Esophagus muscularis mucosa (tissue), 4 donors: ENCODE data around the gene ZC2HC1C. TPM values are rescaled to one million over a fixed set of nuclear protein-coding genes. Genes with fewer than 3 reads are reported as not detected.
"Not testable (repeated sequence)": the region's sequence is repeated elsewhere in the genome, so short reads cannot be mapped to it uniquely, and the experiment has no call there.

Experiments used
- DNase-seq: peaks from one replicate; pipeline ENCODE4 v3.0.0-alpha.2; 2017; ENCODE audit errors: extremely low spot score
- H3K27ac ChIP-seq, 4 donors: fragments of 200-600 bp; sonication (generic); replicated peaks in 1 of 4; 1 replicate in 3 of 4; 2 replicates in 1 of 4; pipeline ENCODE4 v1.5.1; 2016 to 2019; ENCODE audit warnings: mild to moderate bottlenecking in 1 of 4
- H3K27me3 ChIP-seq, 4 donors: fragments of 200-600 bp; sonication (generic); one replicate each; pipeline versions ENCODE4 v1.5.1 to v1.6.0; 2016 to 2019
- H3K36me3 ChIP-seq, 4 donors: fragments of 200-600 bp; sonication (generic); one replicate each; pipeline ENCODE4 v1.5.1; 2016 to 2019
- H3K4me1 ChIP-seq, 4 donors: fragments of 200-600 bp; sonication (generic); one replicate each; pipeline ENCODE4 v1.5.1; 2016 to 2019
- H3K4me3 ChIP-seq, 4 donors: fragments of 200-600 bp; sonication (generic); 1 replicate in 2 of 4; 2 replicates in 2 of 4; pipeline ENCODE4 v1.5.1; 2016 to 2019; ENCODE audit warnings: mild to moderate bottlenecking in 4 of 4, moderate library complexity in 1 of 4
- H3K9me3 ChIP-seq, 4 donors: fragments of 200-600 bp; sonication (generic); 1 replicate in 3 of 4; 2 replicates in 1 of 4; pipeline ENCODE4 v1.5.1; 2016 to 2019
- EP300 ChIP-seq: sonication (generic); formaldehyde crosslinking; IDR thresholded peaks from one replicate; pipeline ENCODE4 v1.6.1; 2017; ENCODE audit warnings: antibody characterized with exemption
- POLR2A ChIP-seq: fragments of 450-650 bp; IDR thresholded peaks from one replicate; pipeline ENCODE4 v1.6.1; 2017; ENCODE audit warnings: antibody characterized with exemption, moderate library complexity, mild to moderate bottlenecking, low read depth
- POLR2AphosphoS5 ChIP-seq, 2 donors: sonication (generic); formaldehyde crosslinking; IDR thresholded peaks; one replicate each; pipeline ENCODE4 v1.6.1; 2017; ENCODE audit warnings: antibody characterized with exemption in 2 of 2
- WGBS: methylation state at CpG from one replicate; pipeline ENCODE4 v1.1.5; 2018; 5-methylcytosine and 5-hydroxymethylcytosine counted together
- intact Hi-C: fragments of 100-400 bp; cut with DNase I; formaldehyde crosslinking; loops from one replicate; pipeline ENCODE4 v1.15.1; 2023
- total RNA-seq, 4 donors: library from RNA; depleted of rRNA; stranded (reverse); fragments of >200 nt; gene quantifications; one replicate each; pipeline versions ENCODE4 v1.1.0 to v1.2.1, GENCODE V29; 2016
- TF ChIP-seq, protein P1 (sequence below), 3 experiments: fragments of 200-600 bp in 2 of 3; fragments of 450-650 bp in 1 of 3; sonication (generic) in 2 of 3; IDR thresholded peaks; one replicate each; pipeline ENCODE4 v1.5.1; 2017 to 2019; ENCODE audit warnings: antibody characterized with exemption in 3 of 3, mild to moderate bottlenecking in 2 of 3, moderate library complexity in 1 of 3

Gene ZC2HC1C
- total RNA-seq, 4 donors from 2014 or later = 4.3 to 7.1 (median 5.9) TPM

DNA sequence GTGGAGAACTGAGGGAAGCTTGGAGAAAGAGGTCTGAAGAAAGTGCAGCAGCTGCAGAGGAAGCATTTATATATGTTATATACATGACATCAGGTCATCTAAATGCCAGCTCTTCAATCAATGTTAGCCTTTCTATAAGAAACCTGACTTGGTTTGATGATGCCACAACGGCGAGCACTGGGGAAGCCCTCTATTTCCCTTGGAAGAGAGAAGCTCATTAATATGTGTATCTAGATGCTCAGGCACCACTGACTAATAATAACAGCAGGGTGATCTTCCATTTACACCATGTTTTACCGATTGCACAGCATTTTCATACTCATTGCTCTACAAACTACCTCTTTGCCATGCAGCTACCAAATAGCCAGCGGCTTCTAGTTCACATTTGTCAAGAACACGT, 6.4 kb upstream of the ZC2HC1C start:
- intact Hi-C loops = no loop called here
- Histone ChIP-seq H3K27ac (peak overlapping the region; percentile 75 to 87 (median 81)), H3K4me3 (peak overlapping the region; percentile 82 to 90 (median 86)), H3K27me3 (no peaks in the 10 kb centered on the region), H3K4me1 (peaks cover 19 to 33% (median 28%) of the 10 kb centered on the region in 4 donors), H3K9me3 (no peaks in the 10 kb centered on the region), H3K36me3 (no peaks in the 10 kb centered on the region)
- 21% methylated on average over 5 of the region's 5 CpGs for WGBS
- no peak for DNase-seq
- TF ChIP-seq, protein P1, sequence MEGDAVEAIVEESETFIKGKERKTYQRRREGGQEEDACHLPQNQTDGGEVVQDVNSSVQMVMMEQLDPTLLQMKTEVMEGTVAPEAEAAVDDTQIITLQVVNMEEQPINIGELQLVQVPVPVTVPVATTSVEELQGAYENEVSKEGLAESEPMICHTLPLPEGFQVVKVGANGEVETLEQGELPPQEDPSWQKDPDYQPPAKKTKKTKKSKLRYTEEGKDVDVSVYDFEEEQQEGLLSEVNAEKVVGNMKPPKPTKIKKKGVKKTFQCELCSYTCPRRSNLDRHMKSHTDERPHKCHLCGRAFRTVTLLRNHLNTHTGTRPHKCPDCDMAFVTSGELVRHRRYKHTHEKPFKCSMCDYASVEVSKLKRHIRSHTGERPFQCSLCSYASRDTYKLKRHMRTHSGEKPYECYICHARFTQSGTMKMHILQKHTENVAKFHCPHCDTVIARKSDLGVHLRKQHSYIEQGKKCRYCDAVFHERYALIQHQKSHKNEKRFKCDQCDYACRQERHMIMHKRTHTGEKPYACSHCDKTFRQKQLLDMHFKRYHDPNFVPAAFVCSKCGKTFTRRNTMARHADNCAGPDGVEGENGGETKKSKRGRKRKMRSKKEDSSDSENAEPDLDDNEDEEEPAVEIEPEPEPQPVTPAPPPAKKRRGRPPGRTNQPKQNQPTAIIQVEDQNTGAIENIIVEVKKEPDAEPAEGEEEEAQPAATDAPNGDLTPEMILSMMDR (IDR thresholded peaks at IDR 0.05) = no peak
- no peak for TF ChIP-seq POLR2AphosphoS5 (IDR thresholded peaks at IDR 0.05)
- TF ChIP-seq EP300 = no peak
- no peak for TF ChIP-seq POLR2A

- DNase-seq = peak; percentile 98
- peaks cover 24 to 39% (median 32%) of the 10 kb centered on the region in 4 donors for H3K4me1 ChIP-seq
- TF ChIP-seq POLR2A = no peak
- peak; percentile 45 to 78 for TF ChIP-seq POLR2AphosphoS5 (IDR thresholded peaks at IDR 0.05)
- no peak for TF ChIP-seq EP300
- TF ChIP-seq, protein P1 (IDR thresholded peaks at IDR 0.05) = no peak
- intact Hi-C loops = no loop called here
- 0% methylated on average over 13 of the region's 34 CpGs for WGBS
- no peaks in the 10 kb centered on the region for H3K9me3 ChIP-seq
- H3K4me3 ChIP-seq = peak within 1 kb of the TSS; percentile 82 to 90 (median 86)
- peak within 1 kb of the TSS; percentile 75 to 87 (median 81) for H3K27ac ChIP-seq
- no peaks in the 10 kb centered on the region for H3K27me3 ChIP-seq
- no peaks in the 10 kb centered on the region for H3K36me3 ChIP-seq
Observed at GRCh38 chr14:75063491-75064204, 5.8 kb upstream of the ZC2HC1C start, which contains the start of gene ACYP1. Gene ACYP1, minus strand, starts transcription at chr14:75064024. Its CDS starts 471 bp downstream, at chr14:75063553.

DNA sequence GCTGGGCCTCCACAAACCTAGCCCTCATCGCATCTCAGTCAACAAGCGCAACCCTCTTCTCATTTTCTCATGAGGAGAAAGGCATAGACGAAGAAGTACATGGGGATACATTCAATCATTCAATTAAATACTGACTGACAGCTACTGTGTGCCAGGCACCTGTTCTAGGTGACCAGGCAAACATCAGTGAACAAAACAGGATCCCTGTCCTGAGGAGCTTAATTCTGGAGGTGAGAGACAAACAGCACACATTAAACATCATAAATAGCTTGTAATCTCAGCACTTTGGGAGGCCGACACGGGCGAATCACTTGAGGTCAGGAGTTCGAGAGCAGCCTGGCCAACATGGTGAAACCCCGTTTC, 5.3 kb upstream of the ZC2HC1C start:
- peak overlapping the region; percentile 82 to 90 (median 86) for H3K4me3 ChIP-seq
- no peak for TF ChIP-seq POLR2AphosphoS5 (IDR thresholded peaks at IDR 0.05)
- TF ChIP-seq, protein P1 (IDR thresholded peaks at IDR 0.05) = no peak
- TF ChIP-seq POLR2A = no peak
- TF ChIP-seq EP300 = no peak
- no peaks in the 10 kb centered on the region for H3K27me3 ChIP-seq
- H3K27ac ChIP-seq = peak overlapping the region; percentile 75 to 87 (median 81)
- WGBS = 59% methylated on average over 8 of the region's 8 CpGs
- H3K9me3 ChIP-seq = no peaks in the 10 kb centered on the region
- H3K36me3 ChIP-seq = no peaks in the 10 kb centered on the region
- no peak for DNase-seq
- intact Hi-C loops = no loop called here
- peaks cover 24 to 39% (median 32%) of the 10 kb centered on the region in 4 donors for H3K4me1 ChIP-seq

- Histone ChIP-seq H3K4me3 (no peak overlapping the region), H3K27ac (no peak overlapping the region), H3K9me3 (no peaks in the 10 kb centered on the region), H3K36me3 (no peaks in the 10 kb centered on the region), H3K4me1 (peaks cover 33 to 59% (median 50%) of the 10 kb centered on the region in 4 donors), H3K27me3 (no peaks in the 10 kb centered on the region)
- TF ChIP-seq EP300 (no peak), POLR2A (no peak), POLR2AphosphoS5 (IDR thresholded peaks at IDR 0.05) (no peak)
- TF ChIP-seq, protein P1 (IDR thresholded peaks at IDR 0.05) = no peak
- WGBS = 95% methylated on average over 3 of the region's 3 CpGs
- intact Hi-C loops = no loop called here
- DNase-seq = no peak
Observed at GRCh38 chr14:75066691-75067090, 2.8 kb upstream of the ZC2HC1C start.

DNA sequence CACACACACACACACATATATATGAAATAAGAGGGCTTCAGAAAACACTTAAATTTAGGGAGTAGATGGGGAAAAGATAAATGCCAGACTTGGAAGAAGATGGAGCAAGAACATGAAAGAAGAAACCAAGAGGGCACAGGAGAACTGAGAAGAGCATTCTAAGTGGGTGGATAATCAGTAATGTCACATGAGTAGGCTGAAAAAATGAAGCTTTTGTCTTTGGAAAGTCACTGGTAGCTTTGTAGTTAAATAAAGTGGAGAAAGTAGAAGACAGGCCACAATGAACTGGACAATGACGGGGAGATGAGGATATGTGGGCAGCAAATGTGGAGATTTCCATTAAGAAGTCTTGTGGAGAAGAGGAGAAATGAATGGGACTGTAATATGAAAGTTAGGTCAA, 2.2 kb upstream of the ZC2HC1C start:
- H3K4me1 ChIP-seq = peaks cover 33 to 61% (median 50%) of the 10 kb centered on the region in 4 donors
- TF ChIP-seq POLR2AphosphoS5 (IDR thresholded peaks at IDR 0.05) = no peak
- TF ChIP-seq, protein P1 (IDR thresholded peaks at IDR 0.05) = no peak
- TF ChIP-seq POLR2A = no peak
- no peak for TF ChIP-seq EP300
- WGBS = 89% methylated on average over 1 of the region's 1 CpG
- no peak for DNase-seq
- no peak overlapping the region for H3K4me3 ChIP-seq
- intact Hi-C loops = no loop called here
- peak overlapping the region in 3 of 4 donors; percentile 86 to 94 (median 91) for H3K27ac ChIP-seq
- H3K36me3 ChIP-seq = no peaks in the 10 kb centered on the region
- no peaks in the 10 kb centered on the region for H3K9me3 ChIP-seq
- no peaks in the 10 kb centered on the region for H3K27me3 ChIP-seq

- H3K9me3 ChIP-seq, H3K27me3 ChIP-seq, H3K36me3 ChIP-seq, intact Hi-C loops, DNase-seq: not testable (repeated sequence)
- peak overlapping the region; percentile 86 to 94 (median 90) for H3K27ac ChIP-seq
- H3K4me1 ChIP-seq = peaks cover 33 to 58% (median 50%) of the 10 kb centered on the region in 4 donors
- peak overlapping the region; percentile 58 to 63 (median 60) for H3K4me3 ChIP-seq
- 90% methylated on average over 4 of the region's 4 CpGs for WGBS
Observed at GRCh38 chr14:75067765-75068164, 1.7 kb upstream of the ZC2HC1C start.
